Airway epithelial cell (primary cell): ENCODE measurements around the gene IL1RL1. TPM values are rescaled to one million over a fixed set of nuclear protein-coding genes. Genes with fewer than 3 reads are reported as not detected.

Experiments
- total RNA-seq: library from RNA; depleted of rRNA; stranded (reverse); fragments of >200 nt; gene quantifications from 2 replicates; pipeline ENCODE4 v1.2.3, GENCODE V29; 2015

IL1RL1 gene
- total RNA-seq, result 0.56 and 1.1 TPM in 2 replicates

DNA sequence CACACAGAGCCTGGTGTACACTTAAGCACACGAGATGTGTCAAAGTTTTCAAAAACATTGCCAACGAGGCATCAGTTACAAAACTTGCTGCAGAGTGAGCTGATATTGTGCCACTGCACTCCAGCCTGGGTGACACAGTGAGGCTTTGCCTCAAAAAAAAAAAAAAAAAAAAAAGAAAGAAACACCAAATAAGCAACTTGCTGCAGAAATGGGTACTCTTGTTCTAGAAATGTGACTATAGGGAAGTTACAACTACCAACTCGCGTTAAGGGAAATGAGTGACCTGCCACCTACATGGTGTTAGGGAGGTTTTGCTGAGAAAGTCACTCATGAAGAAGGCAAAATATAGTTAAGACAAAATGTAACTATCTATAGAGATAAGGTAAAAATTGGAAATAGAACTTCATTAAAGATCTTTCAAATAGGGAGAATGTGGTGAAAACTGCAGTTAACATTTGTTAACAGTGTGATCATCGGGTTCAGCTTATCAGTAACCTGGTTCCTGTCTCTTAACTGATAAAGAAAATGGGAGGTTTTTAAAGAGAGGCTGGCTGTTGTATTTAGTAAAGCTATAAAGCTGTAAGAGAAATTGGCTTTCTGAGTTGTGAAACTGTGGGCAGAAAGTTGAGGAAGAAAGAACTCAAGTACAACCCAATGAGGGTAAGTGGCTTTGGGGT lies at the start of gene IL1RL1:
Gene IL1RL1 (plus strand): TSS at position 600 of the 677 bp plus-strand sequence. CDS start 26,702 bp downstream, outside the sequence.

DNA sequence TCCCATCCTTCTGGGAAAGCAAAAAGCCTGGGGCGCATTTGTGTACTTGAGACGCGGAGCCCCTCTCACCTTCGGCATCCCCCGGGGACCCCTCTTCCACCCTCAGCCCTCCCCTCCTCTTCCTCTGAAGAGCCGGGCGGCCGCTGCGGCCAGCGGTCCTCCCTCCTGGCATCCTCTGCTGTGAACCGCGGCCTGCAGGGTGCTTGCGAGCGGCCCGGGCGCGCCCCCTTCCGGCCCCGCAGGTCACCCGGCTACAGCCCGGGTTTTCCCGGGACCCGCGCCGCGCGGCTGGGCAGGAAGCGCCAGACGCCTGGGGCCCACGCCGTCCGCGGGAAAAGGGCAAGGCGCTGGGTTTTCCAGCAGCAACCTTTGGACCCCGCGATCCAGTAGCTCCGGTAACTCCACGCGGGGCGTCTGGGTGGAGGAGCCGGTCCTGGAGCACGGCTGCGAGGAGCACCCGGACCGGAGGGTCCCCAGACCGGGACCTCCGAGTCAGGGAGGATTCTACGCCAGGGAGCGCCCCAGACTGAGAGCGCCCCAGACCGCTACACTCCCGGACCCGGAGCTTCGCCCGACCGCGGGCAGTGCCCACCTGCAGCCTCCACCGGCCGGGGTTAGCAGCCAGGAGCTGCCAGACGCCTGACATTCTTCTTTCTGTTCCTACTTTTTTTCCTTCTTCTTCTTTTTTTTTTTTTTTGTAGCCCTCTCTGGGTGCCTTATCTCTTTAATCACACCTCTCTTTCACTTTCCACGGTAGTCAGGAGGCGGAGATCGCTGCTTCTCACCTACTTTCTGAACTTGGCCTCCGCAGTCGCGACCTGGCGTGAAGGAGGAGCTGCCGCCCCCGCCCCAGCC lies 44.4 kb downstream of the IL1RL1 start, which contains the start of gene IL18R1:
Gene IL18R1 (plus strand): TSS at position 271 of the 855 bp plus-strand sequence. CDS start 6,865 bp downstream, outside the sequence.

Other genes with a start within 250 kb of the IL1RL1 start
- 2.3 and 5.1 TPM in 2 replicates for gene IL1R1, start 168.8 kb upstream of the IL1RL1 start, total RNA-seq
- 0.63 and 1.3 TPM in 2 replicates for gene IL1RL2, start 124.5 kb upstream of the IL1RL1 start, total RNA-seq
- gene IL18R1, start 44.2 kb downstream of the IL1RL1 start, total RNA-seq, result 0.84 and 1.2 TPM in 2 replicates
- gene IL18RAP, start 111.6 kb downstream of the IL1RL1 start, total RNA-seq, result not detected in 2 replicates
- gene SLC9A4, start 161.7 kb downstream of the IL1RL1 start, total RNA-seq, result not detected in 2 replicates